GM18505 (cell line): ENCODE results near the gene CHRNA5.
A peak's percentile ranks its signal among the peaks of the same experiment; 100 is the strongest.
"Not testable (repeated sequence)": the region's sequence is repeated elsewhere in the genome, so short reads cannot be mapped to it uniquely, and the experiment has no call there.

ENCODE experiments used
- ATAC-seq: cut with Tn5 transposase; IDR thresholded peaks from one replicate; pipeline ENCODE4 v1.9.1; 2021; ENCODE audit not compliant: unreplicated experiment
- POLR2A ChIP-seq: IDR thresholded peaks from 4 replicates; pipeline ENCODE4 v1.6.1; 2011; ENCODE audit warnings: borderline replicate concordance; ENCODE audit not compliant: insufficient read depth, insufficient read length; ENCODE audit errors: extremely low read depth

CHRNA5 gene

DNA sequence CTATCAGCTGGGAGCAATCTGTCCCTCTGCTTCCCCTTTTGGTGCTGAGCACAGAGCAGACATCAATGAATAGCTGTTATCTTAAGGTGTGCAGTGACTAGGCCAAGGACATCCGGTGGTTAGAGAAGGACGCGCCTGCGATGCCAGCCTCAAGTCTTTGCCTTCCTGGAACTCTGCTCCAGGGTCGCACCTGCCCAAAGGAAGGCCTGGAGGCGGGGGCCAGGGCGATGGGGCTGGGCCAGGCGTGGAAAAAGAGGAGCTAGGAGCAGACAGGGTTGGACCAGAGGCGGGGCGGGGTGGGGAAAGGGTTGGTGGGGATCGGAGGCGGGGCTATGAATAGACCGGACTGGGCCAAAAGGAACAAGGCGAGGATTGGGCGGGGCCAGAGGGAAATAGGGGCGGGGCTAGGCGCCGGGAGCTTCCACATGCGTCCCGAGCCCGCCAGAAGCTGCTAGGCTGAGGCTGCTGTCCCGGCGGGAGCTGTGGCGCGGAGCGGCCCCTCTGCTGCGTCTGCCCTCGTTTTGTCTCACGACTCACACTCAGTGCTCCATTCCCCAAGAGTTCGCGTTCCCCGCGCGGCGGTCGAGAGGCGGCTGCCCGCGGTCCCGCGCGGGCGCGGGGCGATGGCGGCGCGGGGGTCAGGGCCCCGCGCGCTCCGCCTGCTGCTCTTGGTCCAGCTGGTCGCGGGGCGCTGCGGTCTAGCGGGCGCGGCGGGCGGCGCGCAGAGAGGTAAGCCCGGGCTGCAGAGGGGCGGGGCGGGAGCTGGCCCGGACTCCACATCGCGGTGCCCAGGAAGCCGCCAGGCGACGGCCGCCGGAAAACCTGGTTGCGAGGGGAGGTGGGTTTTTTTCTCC, at the start of gene CHRNA5:
CHRNA5 (plus strand) TSS at position 424 of the 854 bp plus-strand sequence; CDS start at position 624, 200 bp downstream.
- ATAC-seq, result peak; percentile 83
- peak; percentile 70 for TF ChIP-seq POLR2A

DNA sequence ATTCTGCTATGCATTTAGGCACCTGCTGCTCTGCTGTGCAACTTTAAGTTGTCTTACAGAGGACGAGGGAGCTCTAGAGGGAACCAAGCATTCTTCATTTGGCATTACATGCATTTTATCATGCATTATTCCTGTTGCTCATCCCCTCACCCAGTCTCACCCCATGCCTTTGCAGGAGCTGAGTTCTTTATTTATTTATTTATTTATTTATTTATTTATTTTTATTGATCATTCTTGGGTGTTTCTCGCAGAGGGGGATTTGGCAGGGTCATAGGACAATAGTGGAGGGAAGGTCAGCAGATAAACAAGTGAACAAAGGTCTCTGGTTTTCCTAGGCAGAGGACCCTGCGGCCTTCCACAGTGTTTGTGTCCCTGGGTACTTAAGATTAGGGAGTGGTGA, 45.3 kb upstream of the CHRNA5 start:
- ATAC-seq, result not testable (repeated sequence)

DNA sequence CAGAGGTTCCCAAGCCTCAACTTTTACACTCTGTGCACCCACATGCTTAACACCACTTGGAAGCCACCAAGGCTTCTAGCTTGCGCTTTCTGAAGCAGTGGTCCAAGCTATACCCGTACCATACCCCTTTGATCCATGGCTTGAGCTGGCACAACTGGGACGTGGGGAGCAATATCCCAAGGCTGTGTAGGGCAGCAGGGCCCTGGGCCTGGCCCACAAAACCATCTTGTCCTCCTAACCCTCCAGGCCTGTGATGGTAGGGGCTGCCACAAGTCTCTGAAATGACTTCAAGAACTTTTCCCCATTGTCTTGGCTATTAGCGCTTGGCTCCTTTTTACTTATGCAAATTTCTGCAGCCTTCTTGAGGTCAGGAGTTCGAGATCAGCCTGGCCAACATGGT, 41.1 kb upstream of the CHRNA5 start:
- ATAC-seq, result no peak
- no peak for TF ChIP-seq POLR2A

DNA sequence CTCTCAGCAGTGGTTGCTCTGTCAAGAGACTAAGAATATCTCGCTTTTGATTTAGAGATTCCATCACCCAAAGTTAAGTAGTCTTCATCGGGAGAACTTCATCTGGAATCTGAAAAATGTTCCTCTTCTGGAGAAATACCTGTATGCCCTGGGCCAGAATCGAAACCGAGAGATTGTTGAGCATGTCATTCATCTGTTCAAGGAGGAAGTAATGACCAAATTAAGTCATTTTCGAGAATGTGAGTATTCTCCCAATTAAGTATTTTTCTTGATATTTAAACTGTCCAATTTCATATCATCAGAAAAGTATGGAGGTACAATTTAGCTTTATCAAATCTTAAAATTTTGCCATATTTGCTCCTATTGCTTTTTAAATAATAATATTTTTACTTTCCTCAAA, 38.0 kb upstream of the CHRNA5 start:
- no peak for TF ChIP-seq POLR2A
- no peak for ATAC-seq

DNA sequence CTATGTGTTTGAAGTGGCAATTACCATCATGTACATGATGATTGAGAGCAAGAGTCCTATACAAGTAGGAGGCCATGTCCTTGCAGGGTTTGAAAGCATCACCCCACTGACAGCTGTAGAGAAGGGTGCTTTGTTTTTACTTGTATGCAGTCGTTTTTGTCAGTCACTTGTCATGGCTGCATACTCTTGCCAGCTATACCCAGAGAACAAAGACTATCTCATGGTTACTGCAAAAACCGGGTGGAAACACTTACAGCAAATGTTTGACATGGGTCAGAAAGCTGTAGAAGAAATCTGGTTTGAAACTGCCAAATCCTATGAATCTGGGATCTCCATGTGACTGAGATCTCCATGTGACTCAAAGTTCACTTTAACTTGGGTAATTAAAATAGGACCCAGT, 32.0 kb upstream of the CHRNA5 start:
- ATAC-seq, result no peak
- TF ChIP-seq POLR2A, result no peak

DNA sequence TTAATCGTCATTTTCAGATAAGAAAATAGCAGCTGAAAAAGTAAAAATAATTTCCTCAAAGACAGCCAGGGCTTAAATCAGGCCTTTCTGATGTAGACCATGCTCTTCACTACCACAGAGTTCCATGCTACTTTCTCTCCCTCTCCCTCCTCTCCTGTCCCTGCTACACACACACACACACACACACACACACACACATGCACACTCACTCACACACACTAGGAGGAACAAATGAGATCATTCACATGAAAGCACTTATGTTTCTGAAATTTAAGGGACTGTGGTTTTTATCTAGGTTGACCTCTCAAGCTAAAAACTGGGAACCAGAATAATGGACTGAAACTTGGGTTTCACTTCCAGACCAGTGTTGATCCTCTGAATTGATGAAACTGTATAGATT, 29.2 kb upstream of the CHRNA5 start:
- ATAC-seq, result no peak
- no peak for TF ChIP-seq POLR2A

DNA sequence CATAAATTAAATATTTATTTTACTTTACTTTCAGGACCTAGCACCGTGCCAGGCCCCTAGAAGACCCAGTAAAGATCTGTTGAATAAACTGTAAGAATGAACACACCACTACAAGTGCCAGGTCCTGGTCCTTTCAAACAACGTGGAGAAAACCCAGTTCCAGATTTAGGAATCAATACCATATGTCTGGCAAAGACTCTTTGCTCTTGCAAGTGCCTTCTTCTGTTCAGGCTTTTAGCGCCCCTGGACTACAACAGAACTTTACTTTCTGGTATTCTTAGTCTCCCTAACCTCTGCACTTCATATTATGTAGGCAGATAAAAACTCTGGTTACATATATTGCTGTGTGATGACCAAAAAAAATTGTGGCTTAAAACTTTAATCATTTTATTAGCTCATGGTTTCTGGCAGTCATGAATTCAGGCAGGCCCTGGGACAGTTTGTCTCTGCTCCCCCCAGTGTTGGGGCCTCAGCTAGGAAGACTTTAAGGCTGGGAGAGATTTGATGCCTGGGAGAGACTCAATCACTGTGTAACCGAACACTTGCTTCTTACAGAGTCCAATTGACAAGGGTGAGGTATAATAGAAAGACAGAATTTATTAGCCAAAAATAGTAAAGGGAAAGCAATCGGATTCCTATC, 27.9 kb upstream of the CHRNA5 start:
- no peak for TF ChIP-seq POLR2A
- no peak for ATAC-seq

DNA sequence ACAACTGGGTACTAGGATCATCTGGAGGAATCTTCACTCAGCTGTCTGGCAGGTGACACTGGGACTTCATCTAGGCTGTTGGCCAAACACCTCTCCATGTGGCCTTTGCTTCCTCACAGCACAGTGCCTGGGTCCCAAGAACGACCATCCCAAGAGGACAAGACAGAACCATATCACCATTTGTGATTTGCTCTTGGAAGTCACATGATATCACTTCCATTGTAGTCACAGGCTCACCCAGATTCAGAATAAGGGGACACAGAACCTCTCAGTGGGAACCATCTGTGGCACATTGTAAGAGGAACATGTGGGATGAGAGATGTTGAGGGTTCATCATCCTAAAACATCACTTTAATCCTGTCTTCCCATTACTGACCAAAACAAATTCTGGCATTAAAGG, 27.0 kb upstream of the CHRNA5 start:
- no peak for TF ChIP-seq POLR2A
- no peak for ATAC-seq

DNA sequence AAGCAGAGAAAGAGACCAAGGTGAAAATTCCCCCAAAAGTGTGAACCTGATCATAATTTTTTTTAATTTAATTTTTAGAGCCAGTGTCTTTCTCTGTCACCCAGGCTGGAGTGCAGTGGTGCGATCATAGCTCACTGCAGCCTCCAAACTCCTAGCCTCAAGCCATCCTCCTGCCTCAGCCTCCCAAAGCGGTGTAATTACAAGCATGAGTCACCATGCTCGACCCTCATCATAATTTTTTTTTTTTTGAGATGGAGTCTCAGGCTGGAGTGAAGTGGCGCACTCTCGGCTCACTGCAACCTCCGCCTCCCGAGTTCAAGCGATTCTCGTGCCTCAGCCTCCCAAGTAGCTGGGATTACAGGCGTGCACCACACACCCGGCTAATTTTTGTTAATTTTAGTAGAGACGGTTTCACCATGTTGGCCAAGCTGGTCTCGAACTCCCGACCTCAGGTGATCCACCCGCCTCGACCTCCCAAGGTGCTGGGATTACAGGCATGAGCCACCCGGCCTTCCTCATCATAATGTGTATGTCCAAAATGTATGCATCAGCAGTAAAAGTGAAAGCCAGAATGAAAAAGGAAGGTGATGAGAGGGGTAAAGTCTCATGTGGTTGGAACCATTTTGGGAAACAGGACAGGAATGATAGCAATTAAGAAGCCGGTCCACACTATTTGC, 25.7 kb upstream of the CHRNA5 start:
- ATAC-seq, result peak; percentile 10

DNA sequence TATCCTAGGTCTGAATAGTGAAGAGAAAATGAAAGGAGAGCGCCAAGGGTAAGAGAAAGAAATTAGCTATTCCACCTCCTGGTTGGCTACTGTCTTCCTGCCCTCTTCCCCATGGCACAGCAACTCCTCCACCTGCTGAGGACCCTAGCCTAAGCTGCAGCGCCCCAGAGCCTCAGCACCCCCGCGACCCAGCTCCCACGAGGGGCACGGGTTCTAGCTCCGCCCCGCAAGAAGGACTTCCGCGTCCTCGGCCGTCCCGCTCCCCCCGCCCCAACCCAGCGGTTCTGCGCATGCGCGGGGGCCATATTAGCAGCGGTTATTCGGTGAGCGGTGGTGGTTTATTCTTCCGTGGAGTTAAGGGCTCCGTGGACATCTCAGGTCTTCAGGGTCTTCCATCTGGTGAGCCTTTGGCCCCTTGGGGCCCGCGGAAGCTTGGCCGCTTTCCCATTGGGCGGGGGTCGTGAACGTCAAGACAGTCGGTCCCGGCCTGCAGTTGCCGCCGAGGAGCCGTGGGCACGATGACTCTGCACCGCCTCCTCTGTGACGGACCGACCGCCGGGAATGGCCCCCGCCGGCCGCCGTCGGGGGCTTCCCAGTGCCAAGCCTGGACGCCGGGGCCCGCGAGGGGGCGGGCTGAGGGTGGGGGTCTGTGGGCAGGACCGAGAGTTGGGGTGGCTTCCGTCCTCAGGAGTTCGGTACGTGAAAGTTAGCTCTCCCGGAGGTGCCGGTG, 25.0 kb upstream of the CHRNA5 start, which contains the start of gene PSMA4:
PSMA4 (plus strand) TSS at position 304 of the 730 bp plus-strand sequence. CDS start 1,484 bp downstream, outside the sequence.
- TF ChIP-seq POLR2A, result peak; percentile 95
- peak; percentile 73 for ATAC-seq

DNA sequence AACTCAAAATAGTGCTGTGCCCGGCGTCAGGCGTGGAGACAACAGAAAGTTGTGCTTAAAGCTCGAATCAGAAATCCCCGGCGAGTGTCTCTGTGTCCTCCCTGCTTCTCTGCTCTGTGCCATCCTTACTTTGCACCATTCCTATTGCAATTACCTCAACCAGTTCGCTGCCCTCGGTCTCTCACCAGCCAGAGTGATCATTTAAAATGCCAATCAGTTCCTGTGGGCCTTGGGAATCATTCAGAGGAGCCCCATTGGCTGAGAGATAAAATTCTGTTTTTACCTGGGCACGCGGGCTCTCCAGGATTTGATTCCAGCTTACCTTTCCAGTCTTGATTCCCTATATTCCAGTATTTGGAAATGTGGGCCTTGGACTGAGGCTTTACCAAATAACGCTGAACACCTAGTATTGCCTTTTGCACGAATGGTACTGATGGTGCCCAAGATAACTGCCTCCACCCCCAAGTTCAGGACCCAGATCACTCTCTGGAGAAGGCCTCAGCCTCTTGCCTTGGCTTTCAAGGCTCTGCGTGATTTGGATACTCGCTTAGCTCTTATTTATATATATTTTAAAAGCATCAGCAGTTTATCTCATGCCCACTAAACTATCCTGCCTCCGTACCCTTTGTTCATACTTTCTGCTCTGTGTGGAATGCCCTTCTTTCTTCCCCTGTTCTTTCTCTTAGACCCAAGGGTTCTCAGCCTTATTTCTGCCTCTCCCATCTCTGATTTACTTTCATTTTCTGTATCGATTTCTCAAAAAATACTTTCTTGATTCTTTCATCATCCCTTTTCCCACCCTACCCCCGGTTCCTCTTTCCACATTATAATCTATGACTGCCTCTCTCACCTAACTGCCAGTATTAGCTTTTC, 24.2 kb upstream of the CHRNA5 start:
- TF ChIP-seq POLR2A, result no peak
- ATAC-seq, result no peak

DNA sequence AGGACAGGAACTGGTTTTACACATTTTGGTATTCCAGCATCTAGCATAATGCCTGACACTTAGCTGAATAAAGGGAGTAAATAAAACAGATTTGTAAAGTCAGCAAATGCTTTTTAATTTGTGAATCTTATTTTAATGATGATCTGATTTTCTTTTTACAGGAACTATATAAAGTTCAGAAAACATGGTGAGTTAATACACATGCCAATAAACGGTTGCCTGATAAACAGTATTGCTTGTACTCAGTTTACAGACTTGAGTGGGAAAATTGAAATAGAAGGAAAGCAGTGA, 23.6 kb upstream of the CHRNA5 start:
- no peak for ATAC-seq

More for the DNA sequence above, 23.6 kb upstream of the CHRNA5 start:
- no peak for TF ChIP-seq POLR2A
